ENCODE measurements around the gene SLC25A47.

The SLC25A47 gene

DNA sequence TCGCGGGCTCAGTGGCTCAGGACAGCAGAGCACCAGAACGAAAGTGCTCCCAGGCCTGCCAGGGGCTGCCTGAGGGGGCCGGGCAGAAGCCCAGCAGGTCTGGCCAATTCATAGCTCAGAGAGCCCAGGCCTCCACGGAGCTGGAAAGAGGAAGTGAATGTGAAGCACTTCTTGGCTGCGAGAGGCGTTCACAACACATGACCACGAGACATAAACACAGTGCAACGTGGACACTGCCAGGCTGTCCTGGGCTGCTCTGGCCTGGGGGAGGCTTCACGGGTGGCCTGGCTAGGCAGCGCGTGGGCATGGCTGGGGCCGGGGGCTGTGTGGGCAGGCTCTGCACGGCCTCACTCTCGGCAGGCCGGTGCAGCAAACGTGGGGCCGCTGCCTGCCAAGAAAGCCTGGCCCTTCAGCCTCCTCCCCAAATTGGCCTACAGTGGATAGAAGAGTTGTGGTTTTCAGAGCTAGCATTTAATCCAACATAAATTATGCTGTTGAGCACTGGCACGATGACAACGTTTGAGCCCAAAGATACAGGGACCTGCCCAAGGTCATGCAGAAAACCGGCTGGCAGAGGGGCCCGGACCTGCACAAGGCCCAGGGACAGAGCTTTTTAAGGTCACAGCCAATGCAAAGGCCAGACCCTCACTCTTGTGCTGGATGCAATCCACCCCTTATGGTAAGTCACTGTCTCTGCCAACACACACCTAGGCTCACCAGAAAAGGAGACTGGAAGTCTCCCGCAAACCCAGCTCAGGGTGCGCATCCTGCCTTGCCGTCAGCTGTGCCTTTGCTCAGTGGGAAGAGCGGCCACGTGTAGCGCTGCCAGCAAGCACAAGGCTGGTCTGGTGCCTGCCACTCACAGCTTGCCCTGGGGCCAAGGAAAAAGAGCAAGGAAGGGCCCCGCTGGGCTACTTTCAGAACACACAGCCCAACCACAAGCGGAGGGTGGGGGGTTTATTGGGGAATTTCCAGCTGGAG is 25.5 kb upstream of the SLC25A47 start:
- no peak for DNase-seq (ENCODE audit: extremely low read depth, low read depth)

GRCh38 chr14:100298551-100299237 is 24.4 kb upstream of the SLC25A47 start:
- DNase-seq (ENCODE audit: extremely low read depth, low read depth): no peak
- TF ChIP-seq, protein P1, sequence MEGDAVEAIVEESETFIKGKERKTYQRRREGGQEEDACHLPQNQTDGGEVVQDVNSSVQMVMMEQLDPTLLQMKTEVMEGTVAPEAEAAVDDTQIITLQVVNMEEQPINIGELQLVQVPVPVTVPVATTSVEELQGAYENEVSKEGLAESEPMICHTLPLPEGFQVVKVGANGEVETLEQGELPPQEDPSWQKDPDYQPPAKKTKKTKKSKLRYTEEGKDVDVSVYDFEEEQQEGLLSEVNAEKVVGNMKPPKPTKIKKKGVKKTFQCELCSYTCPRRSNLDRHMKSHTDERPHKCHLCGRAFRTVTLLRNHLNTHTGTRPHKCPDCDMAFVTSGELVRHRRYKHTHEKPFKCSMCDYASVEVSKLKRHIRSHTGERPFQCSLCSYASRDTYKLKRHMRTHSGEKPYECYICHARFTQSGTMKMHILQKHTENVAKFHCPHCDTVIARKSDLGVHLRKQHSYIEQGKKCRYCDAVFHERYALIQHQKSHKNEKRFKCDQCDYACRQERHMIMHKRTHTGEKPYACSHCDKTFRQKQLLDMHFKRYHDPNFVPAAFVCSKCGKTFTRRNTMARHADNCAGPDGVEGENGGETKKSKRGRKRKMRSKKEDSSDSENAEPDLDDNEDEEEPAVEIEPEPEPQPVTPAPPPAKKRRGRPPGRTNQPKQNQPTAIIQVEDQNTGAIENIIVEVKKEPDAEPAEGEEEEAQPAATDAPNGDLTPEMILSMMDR (IDR thresholded peaks at IDR 0.05; ENCODE audit: low read depth, low read length): no peak

More for the DNA sequence above, 25.5 kb upstream of the SLC25A47 start:
- TF ChIP-seq, protein P1 (IDR thresholded peaks at IDR 0.05; ENCODE audit: low read depth, low read length): no peak

DNA sequence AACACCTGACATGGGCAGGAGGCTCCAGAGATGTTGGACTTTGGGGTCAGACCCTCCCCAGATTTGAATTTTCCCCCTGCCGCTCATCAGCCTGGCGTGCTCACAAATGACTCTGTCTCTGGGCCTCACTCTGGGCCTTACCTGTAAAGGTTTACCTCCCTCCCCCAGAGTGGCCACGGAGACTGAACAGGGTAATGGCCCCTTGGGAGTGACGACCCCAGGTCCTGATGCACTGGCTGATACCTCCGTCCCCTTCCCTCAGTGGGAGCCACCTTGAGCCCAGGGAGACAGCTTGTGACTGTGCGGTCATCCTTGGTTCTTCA is 23.9 kb upstream of the SLC25A47 start:
- no peak for DNase-seq (ENCODE audit: extremely low read depth, low read depth)
- TF ChIP-seq, protein P1 (IDR thresholded peaks at IDR 0.05; ENCODE audit: low read depth, low read length): no peak

GRCh38 chr14:100302616-100303015 is 20.5 kb upstream of the SLC25A47 start:
- TF ChIP-seq, protein P1 (IDR thresholded peaks at IDR 0.05; ENCODE audit: low read depth, low read length): no peak
- no peak for DNase-seq (ENCODE audit: extremely low read depth, low read depth)

- TF ChIP-seq, protein P1 (IDR thresholded peaks at IDR 0.05; ENCODE audit: low read depth, low read length): peak; percentile 67
- DNase-seq (ENCODE audit: extremely low read depth, low read depth): no peak
Observed at GRCh38 chr14:100303179-100303578, 20.0 kb upstream of the SLC25A47 start.

DNA sequence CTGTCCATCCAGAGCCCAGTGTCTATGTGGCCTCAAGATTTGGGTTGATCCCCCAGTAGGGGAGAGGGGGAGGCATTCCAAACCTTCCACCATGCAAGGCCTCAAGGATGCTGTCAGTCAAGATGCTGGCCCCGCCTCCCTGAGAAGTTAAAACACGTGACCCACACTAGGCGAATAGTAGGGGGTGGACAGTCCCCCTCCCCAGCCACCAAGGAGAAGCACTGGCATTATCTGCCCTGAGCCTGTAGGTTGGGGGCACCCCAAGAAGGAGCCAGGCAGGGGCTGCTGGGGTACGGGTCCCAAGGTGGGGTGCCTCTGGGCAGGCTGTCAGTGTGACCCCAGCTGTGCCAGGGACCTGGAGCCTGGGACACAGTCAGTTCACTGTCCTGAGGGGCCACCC is 19.2 kb upstream of the SLC25A47 start:
- TF ChIP-seq, protein P1 (IDR thresholded peaks at IDR 0.05; ENCODE audit: low read depth, low read length): no peak
- no peak for DNase-seq (ENCODE audit: extremely low read depth, low read depth)

DNA sequence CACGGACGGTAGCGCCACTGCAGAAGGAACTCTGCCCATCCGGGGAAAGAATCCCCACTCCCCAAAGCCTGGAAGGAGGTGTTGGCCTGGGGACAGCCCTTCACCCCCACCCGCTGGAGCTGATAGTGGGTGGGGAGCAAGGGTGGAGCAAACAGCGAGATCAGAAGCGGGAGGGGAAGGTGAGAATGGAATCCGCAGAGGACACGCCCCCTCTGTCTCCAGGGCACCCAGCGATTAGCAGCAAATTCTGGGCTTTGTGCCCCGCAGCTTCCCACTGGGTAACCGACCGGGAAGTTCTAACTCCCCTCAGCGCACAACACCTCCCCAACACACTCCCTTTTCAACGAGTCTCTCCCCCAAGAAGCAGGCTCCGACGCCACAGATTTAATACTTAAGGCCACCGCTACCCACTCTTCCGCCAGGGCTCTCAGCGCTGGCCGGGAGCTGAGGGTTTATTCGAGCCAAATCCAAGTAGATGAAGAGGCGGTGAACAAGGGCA is 18.3 kb upstream of the SLC25A47 start:
- DNase-seq (ENCODE audit: extremely low read depth, low read depth): no peak
- TF ChIP-seq, protein P1 (IDR thresholded peaks at IDR 0.05; ENCODE audit: low read depth, low read length): no peak
